Hepatocyte (in vitro differentiated cells): ENCODE data around the gene ID1.

Experiments
- CTCF ChIP-seq: fragments of 200-600 bp; sonication (generic); IDR thresholded peaks from 2 replicates; pipeline ENCODE4 v1.5.1; 2016; ENCODE audit warnings: antibody characterized with exemption, mild to moderate bottlenecking; ENCODE audit not compliant: poor library complexity
- EZH2 ChIP-seq: fragments of 200-600 bp; sonication (generic); IDR thresholded peaks from 2 replicates; pipeline ENCODE4 v1.6.1; 2016; ENCODE audit warnings: antibody characterized with exemption, mild to moderate bottlenecking, borderline replicate concordance
- EZH2phosphoT487 ChIP-seq: fragments of 200-600 bp; sonication (generic); IDR thresholded peaks from one replicate; pipeline ENCODE4 v1.6.1; 2018; ENCODE audit warnings: antibody characterized with exemption, mild to moderate bottlenecking, low read depth, moderate library complexity; ENCODE audit not compliant: unreplicated experiment, severe bottlenecking

- TF ChIP-seq CTCF (no peak), EZH2 (no peak), EZH2phosphoT487 (no peak)
These were observed 32.6 kb downstream of the ID1 start, which contains the start of gene COX4I2 for GRCh38 chr20:31637660-31638059.
